D721Med (cell line): ENCODE measurements around the gene NIPSNAP2.

ENCODE experiments used
- DNase-seq: peaks from one replicate; pipeline ENCODE4 v3.0.0; 2011; ENCODE audit warnings: low spot score; ENCODE audit not compliant: insufficient read length
- FAIRE-seq: peaks from 2 replicates; lab custom pipeline; 2011; peaks lifted over from hg19 to GRCh38; lab: Jason Lieb, UNC
- CTCF ChIP-seq: IDR thresholded peaks from 2 replicates; pipeline ENCODE4 v1.5.1; 2012; ENCODE audit warnings: mild to moderate bottlenecking, control low read depth; ENCODE audit not compliant: insufficient read depth; ENCODE audit errors: missing control alignments

The NIPSNAP2 gene

GRCh38 chr7:55965805-55966421 lies 1.5 kb downstream of the NIPSNAP2 start:
- no peak for TF ChIP-seq CTCF
- no peak for FAIRE-seq
- no peak for DNase-seq

DNA sequence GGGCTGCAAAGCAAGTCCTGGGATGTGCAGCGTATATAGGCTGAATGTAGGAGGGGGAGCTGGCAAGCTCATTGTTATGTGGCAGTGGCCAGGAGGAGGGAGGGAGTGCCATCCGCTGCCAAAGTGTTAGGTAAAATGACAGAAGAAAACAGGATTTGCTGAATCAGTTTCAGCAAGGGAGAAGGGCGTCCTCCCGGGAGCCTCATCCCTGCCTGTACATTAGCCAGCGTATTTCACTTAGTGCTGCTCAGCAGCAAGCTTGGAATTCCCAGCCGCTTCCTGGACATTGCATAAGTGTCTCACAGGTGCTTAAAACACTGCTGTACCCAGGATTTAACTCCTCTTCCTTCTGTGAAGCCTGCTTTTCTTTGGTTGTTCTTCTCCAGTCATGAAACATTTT lies 2.5 kb downstream of the NIPSNAP2 start:
- TF ChIP-seq CTCF: no peak
- DNase-seq: no peak
- no peak for FAIRE-seq

GRCh38 chr7:55969391-55969790 lies 5.0 kb downstream of the NIPSNAP2 start:
- TF ChIP-seq CTCF: no peak
- no peak for FAIRE-seq
- no peak for DNase-seq

- FAIRE-seq (no peak), DNase-seq (no peak)
- no peak for TF ChIP-seq CTCF
These were observed 6.2 kb downstream of the NIPSNAP2 start for GRCh38 chr7:55970561-55970960.

- FAIRE-seq (no peak), DNase-seq (no peak)
- no peak for TF ChIP-seq CTCF
These were observed 6.6 kb downstream of the NIPSNAP2 start for GRCh38 chr7:55970978-55971377.

- FAIRE-seq (no peak), DNase-seq (no peak)
- no peak for TF ChIP-seq CTCF
These were observed 9.4 kb downstream of the NIPSNAP2 start for GRCh38 chr7:55973747-55974250.

DNA sequence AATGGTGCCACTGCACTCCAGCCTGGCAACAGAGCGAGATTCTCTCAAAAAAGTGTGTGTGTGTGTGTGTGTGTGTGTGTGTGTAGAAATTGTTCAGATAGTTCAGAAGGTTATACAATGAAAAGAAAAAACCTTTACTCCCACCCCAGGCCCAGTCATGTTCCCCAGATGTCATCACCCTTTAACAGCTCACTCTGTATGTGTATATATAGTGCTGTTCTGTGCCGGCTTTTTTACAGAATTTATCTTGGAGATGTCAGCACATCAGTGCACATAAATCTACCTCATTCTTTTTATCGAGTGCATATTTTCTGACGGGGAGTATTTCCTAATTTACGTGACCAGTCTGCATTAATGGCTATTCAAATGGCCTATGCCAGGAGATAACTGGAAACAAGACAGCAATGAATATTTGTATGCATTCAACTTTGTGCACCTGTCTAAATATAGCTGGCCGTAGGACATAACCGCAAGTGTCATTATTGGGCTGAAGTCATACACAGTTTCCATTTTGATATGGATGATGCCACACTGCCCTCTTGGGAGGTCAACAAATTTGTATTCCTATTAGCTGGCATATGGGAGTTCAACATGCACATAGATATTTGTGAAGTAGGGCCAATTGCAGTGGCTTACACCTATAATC lies 11.7 kb downstream of the NIPSNAP2 start:
- TF ChIP-seq CTCF: no peak
- no peak for FAIRE-seq
- no peak for DNase-seq
